GM19397 (cell line): Measurements from ENCODE around the gene NKAIN2.

ENCODE experiments used
- ATAC-seq: cut with Tn5 transposase; IDR thresholded peaks from one replicate; pipeline ENCODE4 v1.9.1; 2021; ENCODE audit warnings: mild to moderate bottlenecking, moderate library complexity; ENCODE audit not compliant: unreplicated experiment

NKAIN2 gene

GRCh38 chr6:124073820-124074587 is 270.3 kb downstream of the NKAIN2 start:
- ATAC-seq = no peak

- no peak for ATAC-seq
These were observed 270.9 kb downstream of the NKAIN2 start for GRCh38 chr6:124074606-124075005.

- no peak for ATAC-seq
These were observed 272.8 kb downstream of the NKAIN2 start for GRCh38 chr6:124076336-124077048.

GRCh38 chr6:124078169-124078568 is 274.5 kb downstream of the NKAIN2 start:
- no peak for ATAC-seq

- ATAC-seq = no peak
These were observed 276.8 kb downstream of the NKAIN2 start for GRCh38 chr6:124080483-124080882.

- ATAC-seq = no peak
These were observed 286.8 kb downstream of the NKAIN2 start for GRCh38 chr6:124090491-124090890.

GRCh38 chr6:124099520-124099919 is 295.9 kb downstream of the NKAIN2 start:
- no peak for ATAC-seq

GRCh38 chr6:124110514-124110913 is 306.8 kb downstream of the NKAIN2 start:
- no peak for ATAC-seq

GRCh38 chr6:124119596-124119995 is 315.9 kb downstream of the NKAIN2 start:
- ATAC-seq = no peak

GRCh38 chr6:124123617-124124209 is 320.0 kb downstream of the NKAIN2 start:
- ATAC-seq = no peak

GRCh38 chr6:124131259-124131658 is 327.6 kb downstream of the NKAIN2 start:
- no peak for ATAC-seq

- no peak for ATAC-seq
These were observed 328.1 kb downstream of the NKAIN2 start for GRCh38 chr6:124131779-124132178.

GRCh38 chr6:124132256-124132655 is 328.6 kb downstream of the NKAIN2 start:
- ATAC-seq = no peak

GRCh38 chr6:124142852-124143251 is 339.2 kb downstream of the NKAIN2 start:
- ATAC-seq = no peak

- no peak for ATAC-seq
These were observed 339.8 kb downstream of the NKAIN2 start for GRCh38 chr6:124143435-124143834.

GRCh38 chr6:124147621-124148020 is 344.0 kb downstream of the NKAIN2 start:
- no peak for ATAC-seq

- no peak for ATAC-seq
These were observed 344.7 kb downstream of the NKAIN2 start for GRCh38 chr6:124148236-124148957.

- ATAC-seq = no peak
These were observed 346.0 kb downstream of the NKAIN2 start for GRCh38 chr6:124149646-124150045.

- ATAC-seq = no peak
These were observed 354.4 kb downstream of the NKAIN2 start for GRCh38 chr6:124158024-124158423.

- ATAC-seq = no peak
These were observed 360.0 kb downstream of the NKAIN2 start for GRCh38 chr6:124163676-124164075.

- no peak for ATAC-seq
These were observed 360.7 kb downstream of the NKAIN2 start for GRCh38 chr6:124164343-124164742.
